ENCODE data around the gene TBR1. TPM values are rescaled to one million over a fixed set of nuclear protein-coding genes. Genes with fewer than 3 reads are reported as not detected.

Gene TBR1
- total and polyA plus RNA-seq, 2 of the 4 experiments (the other 2 are of a cell fraction), result not detected

GRCh38 chr2:161412346-161412745, 3.8 kb upstream of the TBR1 start:
- DNase-seq (peak; percentile 52), ATAC-seq (ENCODE audit: low read depth) (peak; percentile 18; the same call in 1 of the 2 replicates)
- Histone ChIP-seq H3K9ac (ENCODE audit: low read depth, low read length) (no peak overlapping the region), H3K9me1 (ENCODE audit: insufficient read depth, low read length) (no peaks in the 10 kb centered on the region; the same call in 1 of the 2 replicates), H2BK120ac (ENCODE audit: low read depth, low read length) (no peak overlapping the region), H2AK5ac (ENCODE audit: low read depth, low read length) (no peak overlapping the region), H4K5ac (ENCODE audit: low read depth, low read length) (no peak overlapping the region), H3K4me1 (ENCODE audit: control insufficient read depth, insufficient read depth, low read length) (peaks cover 2% of the 10 kb centered on the region), H2BK15ac (ENCODE audit: low read depth, low read length) (no peak overlapping the region), H3K23ac (ENCODE audit: low read depth, low read length) (no peak overlapping the region), H4K91ac (ENCODE audit: insufficient read depth, low read depth, low read length) (no peak overlapping the region), H3K56ac (ENCODE audit: extremely low read depth, insufficient read depth, low read length) (no peak overlapping the region), H3K14ac (replicated peaks; ENCODE audit: low read depth, low read length) (no peak overlapping the region), H3K4ac (ENCODE audit: low read depth, low read length) (no peak overlapping the region), H4K8ac (ENCODE audit: low read depth in 2 of 2, low read length in 2 of 2) (no peak overlapping the region), H2BK20ac (ENCODE audit: low read depth, low read length) (no peak overlapping the region), H3K18ac (ENCODE audit: low read depth, low read length) (no peak overlapping the region), H2AFZ (replicated peaks; ENCODE audit: low read length, poor library complexity) (no peak overlapping the region), H3K4me2 (ENCODE audit: low read depth, low read length) (no peak overlapping the region), H2AK9ac (replicated peaks; ENCODE audit: low read depth, low read length, poor library complexity) (no peak overlapping the region), H4K20me1 (ENCODE audit: insufficient read depth, low read length) (peaks cover 5% of the 10 kb centered on the region; the same call in 1 of the 2 replicates), H2BK5ac (ENCODE audit: low read depth, low read length, poor library complexity, severe bottlenecking) (no peak overlapping the region), H3K79me1 (ENCODE audit: low read depth in 1 of 2, low read length in 2 of 2) (no peaks in the 10 kb centered on the region), H3K9me3 (ENCODE audit: control insufficient read depth, insufficient read depth, low read length) (peaks cover 4% of the 10 kb centered on the region), H3K27ac (ENCODE audit: insufficient read depth, low read length) (no peak overlapping the region), H3K36me3 (ENCODE audit: control insufficient read depth, insufficient read depth, low read length) (0 out of 2 replicates have a peak, but pooled peaks cover 1% of the 10 kb centered on the region), H3K4me3 (ENCODE audit: insufficient read depth, low read depth, low read length) (no peak overlapping the region), H3K27me3 (ENCODE audit: control insufficient read depth, insufficient read depth, low read length) (peaks cover 27% of the 10 kb centered on the region)
- in situ Hi-C loops (cut with MboI; ENCODE audit: low sequenced_read_pairs) (no loop called here), dilution Hi-C loops (cut with HindIII; ENCODE audit: low sequenced_read_pairs, unreplicated experiment) (no loop called here), intact Hi-C loops (cut with micrococcal nuclease) (no loop called here)
- POLR2A ChIA-PET (ENCODE audit: unreplicated experiment), result no interaction called here
- CTCF ChIA-PET, result no interaction called here
- no TSS peak for BruUV-seq (replicated peaks)
- TF ChIP-seq BHLHE40 (IDR thresholded peaks at IDR 0.05; ENCODE audit: low read depth, low read length) (no peak), RAD21 (IDR thresholded peaks at IDR 0.05; ENCODE audit: low read length) (no peak), CTCF (conservative IDR thresholded peaks at IDR 0.05; ENCODE audit: low read depth, low read length) (no peak), RFX5 (IDR thresholded peaks at IDR 0.05; ENCODE audit: low read depth, low read length) (no peak), POLR2A (IDR thresholded peaks at IDR 0.05; ENCODE audit: low read depth, low read length) (no peak), ELK1 (IDR thresholded peaks at IDR 0.05; ENCODE audit: borderline replicate concordance, low read depth, low read length) (no peak), FOS (IDR thresholded peaks at IDR 0.05; ENCODE audit: low read depth, low read length) (no peak), MAZ (IDR thresholded peaks at IDR 0.05; ENCODE audit: borderline replicate concordance, low read depth, low read length) (no peak), NFE2L2 (IDR thresholded peaks at IDR 0.05; ENCODE audit: low read depth, low read length) (no peak), RCOR1 (IDR thresholded peaks at IDR 0.05; ENCODE audit: insufficient replicate concordance, low read length) (no peak), MXI1 (IDR thresholded peaks at IDR 0.05; ENCODE audit: borderline replicate concordance, low read depth, low read length) (no peak), USF2 (IDR thresholded peaks at IDR 0.05; ENCODE audit: low read depth, low read length) (no peak), CEBPB (IDR thresholded peaks at IDR 0.05; ENCODE audit: low read depth, low read length) (no peak), CHD1 (IDR thresholded peaks at IDR 0.05; ENCODE audit: low read depth, low read length) (no peak), MAFK (IDR thresholded peaks at IDR 0.05; ENCODE audit: low read depth, low read length) (no peak), SMC3 (IDR thresholded peaks at IDR 0.05; ENCODE audit: low read depth, low read length) (no peak)
